HG03175 (cell line): ENCODE measurements around the gene RNF26.

ENCODE experiments used
- ATAC-seq: cut with Tn5 transposase; IDR thresholded peaks from one replicate; pipeline ENCODE4 v1.9.1; 2021; ENCODE audit warnings: mild to moderate bottlenecking, moderate library complexity; ENCODE audit not compliant: unreplicated experiment

RNF26 gene

DNA sequence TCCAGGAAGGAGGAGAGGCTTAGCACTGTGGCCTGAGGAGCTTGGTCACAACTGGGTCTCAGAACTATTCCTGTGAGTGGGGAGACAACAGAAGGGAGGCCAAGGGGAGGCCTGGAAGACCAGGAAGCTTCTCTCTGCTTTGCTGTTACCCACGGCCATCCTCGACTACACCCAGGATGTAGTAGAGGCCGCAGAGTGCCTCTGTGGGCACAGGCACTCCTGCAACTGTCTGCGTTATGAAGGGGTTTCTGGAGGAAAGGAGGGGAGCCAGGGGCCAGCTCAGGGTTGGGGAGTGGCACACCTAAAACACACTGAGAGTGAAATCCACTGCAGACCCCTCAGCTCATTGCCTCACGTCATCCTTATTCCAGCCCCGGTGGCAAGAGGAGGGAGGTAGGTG lies 16.0 kb downstream of the RNF26 start:
- no peak for ATAC-seq

DNA sequence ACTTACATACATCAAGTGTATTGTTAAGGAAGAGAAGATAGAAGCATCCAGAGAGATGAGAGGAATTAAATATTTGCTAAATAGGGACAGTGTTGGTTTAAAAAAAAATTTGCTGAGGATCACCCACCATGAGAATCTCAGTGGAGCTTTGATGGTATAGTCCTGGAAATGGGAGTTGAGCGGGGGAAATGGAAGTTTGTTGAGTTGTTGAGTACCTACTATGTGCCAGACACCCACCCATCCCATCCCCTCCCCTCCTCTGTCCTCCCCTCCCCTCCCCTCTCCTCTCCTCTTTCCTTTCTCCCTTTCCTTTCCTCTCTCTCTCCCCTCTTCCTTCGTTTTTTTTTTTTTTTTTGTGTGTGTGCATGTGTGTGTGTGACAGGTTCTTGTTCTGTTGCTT lies 16.9 kb downstream of the RNF26 start:
- ATAC-seq: no peak

DNA sequence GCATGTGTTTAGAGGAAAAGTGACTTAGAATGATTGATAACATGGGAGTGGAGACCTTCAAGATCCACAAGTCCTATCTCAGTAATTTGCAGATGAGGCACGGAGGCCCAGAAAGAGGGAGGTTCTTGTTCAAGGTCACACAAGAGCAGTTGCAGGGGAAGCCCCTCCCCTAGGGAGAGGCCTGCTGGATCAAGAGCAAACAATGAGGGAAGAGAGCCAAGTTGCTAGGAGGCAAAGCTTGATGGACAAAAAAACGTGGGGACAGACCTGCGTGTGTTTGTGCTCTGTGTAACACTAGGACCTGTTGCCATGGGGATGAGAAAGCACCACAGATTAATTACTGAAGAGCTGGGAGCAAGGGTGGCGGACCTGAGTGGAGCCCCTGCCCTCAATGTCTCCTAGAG lies 18.5 kb downstream of the RNF26 start:
- ATAC-seq: no peak

DNA sequence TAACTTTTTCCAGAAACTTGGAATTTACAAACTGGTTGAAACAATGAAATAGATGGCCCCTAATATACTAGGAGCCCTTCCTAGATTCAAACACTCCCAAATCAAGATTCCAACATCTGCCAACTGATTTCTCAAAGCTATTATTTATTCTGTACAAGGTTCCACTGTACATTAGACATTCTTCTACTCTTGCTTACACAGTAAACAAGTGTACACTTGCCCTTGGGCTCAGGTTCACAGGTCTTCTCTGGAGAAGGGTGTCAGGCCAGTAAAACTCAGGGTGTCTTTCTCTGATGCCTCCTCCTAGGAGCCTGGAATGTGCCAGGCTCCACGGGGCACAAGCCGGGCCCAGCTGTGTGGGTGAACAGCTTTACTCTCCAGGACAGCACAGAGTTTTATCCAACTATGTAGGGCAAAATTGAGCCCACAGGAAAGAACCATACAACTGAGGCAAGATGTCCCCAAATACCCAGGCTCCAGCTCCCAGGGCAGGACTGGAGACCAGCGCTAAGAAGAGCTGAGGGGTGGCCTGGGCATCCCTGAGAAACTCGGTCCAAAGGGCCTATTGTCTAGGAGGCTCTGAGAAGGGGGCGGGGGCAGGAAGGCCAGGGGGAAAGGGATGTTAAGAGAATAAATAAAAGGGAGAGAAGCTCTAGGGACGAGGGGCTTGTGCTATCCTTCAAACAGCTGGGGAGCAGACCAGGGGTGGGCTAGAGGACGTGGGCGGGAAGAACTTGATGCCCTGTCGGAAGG lies 20.9 kb downstream of the RNF26 start:
- ATAC-seq: no peak

- ATAC-seq: peak; percentile 67
Observed at GRCh38 chr11:119356349-119357031, 22.2 kb downstream of the RNF26 start.

GRCh38 chr11:119357074-119357473 lies 22.7 kb downstream of the RNF26 start:
- no peak for ATAC-seq

DNA sequence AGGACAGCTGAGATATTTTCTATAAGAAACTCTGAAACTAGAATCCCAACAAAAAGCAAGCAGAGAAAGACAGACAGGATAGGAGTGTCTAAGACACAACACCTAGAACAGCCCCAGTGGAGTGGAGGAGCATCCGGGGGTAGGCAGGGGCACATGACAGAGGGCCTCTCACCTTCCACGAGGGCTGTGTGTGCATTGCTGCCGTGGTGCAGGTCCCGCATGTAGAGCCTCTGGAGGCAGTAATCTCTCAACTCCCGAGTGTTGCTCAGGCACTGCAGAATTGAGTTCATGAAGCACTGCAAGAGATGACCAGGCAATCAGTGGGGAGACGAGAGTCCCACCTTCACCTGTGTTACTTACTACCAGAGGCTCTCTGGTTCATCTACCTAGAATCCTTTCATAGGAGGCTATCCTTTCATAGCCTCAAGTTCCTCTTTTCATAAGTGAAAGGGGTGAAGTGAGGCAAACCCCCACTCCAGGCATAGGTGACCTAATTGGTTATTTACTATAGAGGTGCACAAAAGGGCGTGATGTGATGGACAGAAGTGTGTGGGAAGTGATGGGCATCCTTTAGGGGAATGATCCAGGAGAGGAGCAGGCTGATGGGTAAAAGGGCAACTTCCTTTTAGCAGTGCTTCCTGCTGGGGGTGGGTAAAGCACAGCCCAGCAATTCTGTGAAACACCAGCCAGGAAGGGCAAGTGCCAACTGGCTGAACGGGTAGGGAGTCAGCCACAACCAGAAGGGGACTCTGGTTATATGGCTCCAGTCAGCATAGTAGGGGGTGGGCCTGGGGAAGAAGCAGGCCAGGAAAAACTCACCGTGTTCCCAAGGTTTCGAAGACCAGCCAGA lies 25.3 kb downstream of the RNF26 start:
- no peak for ATAC-seq

DNA sequence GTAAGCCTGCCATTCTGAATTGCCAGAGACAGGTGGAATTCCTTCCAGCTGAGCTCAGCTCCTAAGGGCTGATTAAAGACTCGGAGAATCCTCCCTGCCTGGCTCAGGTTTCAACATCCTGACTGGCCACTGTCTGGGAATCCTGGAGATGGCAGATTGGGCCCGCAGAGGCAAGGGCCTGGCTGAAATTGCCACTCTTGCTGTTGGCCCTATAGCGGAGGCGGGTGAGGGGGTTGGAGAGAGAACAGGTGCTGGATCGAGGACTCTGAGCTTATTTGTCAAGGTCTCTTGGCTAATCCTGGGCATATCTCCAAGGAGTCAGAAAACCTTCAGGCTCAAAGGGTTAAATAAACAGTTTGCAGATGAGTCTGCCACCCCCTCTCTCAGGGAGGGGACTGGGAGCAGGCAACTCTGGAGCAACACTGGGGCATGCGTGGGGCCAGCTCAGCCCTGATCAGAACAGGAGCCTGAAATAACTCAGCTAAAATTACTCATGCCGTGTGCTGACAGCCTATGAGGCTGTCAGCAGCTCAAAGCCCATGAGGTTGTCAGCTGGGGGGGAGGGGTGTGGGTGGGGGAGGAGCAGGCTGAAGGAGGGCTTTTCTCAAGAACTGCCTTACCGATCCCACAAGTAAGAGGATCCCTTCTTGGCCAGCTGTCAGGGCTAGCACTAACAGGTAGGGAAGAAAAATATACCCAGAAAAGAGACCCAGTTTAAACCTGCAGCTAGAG lies 26.9 kb downstream of the RNF26 start:
- no peak for ATAC-seq

DNA sequence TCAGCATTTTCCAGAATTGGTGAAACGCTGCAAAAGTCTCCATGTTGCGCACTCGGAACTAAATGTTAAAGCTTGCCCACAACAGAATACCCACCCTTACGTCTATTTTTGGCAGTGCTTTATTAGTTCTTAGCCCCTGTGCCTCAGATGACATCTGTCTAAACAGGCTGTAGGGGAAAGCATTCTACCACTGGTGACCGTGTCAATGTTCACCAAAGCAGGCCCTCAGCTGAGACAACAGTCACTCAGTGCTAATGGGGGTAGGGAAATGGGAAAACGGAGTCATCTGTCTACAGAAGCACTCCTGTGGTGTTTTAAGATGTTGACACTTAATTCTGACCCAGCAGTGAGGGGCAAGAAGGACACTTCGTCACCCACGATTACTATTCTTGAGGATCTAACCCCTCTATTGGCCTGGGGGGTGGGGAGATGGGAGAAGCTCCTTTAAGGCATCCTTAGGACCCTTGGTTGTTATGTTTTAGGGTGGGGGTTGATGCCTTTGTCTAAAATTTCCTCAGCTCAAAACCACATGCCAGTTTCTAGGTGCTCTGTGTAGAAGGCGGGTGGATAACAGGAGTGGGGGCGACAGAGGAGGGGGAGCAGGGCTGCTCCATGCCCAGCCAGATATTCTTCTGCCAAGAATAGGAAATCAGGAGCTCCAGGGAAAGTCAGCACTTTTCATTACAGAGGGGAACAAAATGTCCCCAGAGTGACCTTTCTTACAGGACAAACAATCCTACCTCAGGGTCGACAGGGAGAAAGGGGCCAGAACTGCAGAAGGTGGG lies 27.8 kb downstream of the RNF26 start:
- no peak for ATAC-seq

DNA sequence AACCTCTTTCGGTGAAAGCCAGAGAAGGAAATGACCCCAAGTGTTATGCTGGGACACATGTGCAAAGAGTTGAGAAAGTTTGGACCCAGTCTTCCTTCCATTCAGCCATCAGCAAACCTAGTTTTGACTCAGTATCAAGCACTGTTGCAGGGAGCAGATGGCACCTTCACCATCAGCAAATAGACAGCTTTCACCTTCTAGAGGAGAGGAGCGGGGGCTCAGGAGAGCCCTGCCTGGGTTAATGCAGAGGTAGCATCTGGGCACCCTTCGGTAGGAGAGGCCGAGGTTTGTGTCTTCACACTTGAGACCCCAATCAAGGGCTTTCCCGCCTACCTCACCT lies 28.4 kb downstream of the RNF26 start:
- no peak for ATAC-seq

GRCh38 chr11:119363081-119363850 lies 28.9 kb downstream of the RNF26 start:
- ATAC-seq: no peak

GRCh38 chr11:119363851-119364590 lies 29.7 kb downstream of the RNF26 start:
- ATAC-seq: peak; percentile 45

DNA sequence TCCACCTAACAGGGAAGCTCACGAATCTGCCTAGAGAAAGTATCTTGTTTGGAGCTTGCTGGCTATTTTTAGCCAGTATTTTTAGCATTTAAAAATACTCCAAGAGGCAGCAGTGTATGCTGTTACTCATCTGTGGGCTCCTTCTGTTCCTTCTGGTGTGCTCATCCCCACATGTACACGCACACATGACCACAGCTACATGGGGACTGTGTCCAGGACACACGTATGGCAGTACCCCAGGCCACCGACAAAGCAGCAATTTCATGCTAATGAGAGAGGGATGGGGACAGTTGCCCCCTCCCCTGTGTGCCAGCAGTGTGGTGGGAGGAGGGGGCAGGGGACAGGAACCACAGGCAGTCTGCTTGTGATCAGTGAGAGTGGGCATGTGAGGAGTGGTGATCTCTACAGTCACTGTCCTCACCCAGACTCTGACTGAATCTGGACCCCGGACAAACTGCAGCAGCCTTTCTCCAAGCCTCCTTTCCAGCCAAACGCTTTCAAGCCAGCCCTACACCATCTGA lies 30.8 kb downstream of the RNF26 start:
- ATAC-seq: no peak

- no peak for ATAC-seq
Observed at GRCh38 chr11:119366690-119367620, 32.6 kb downstream of the RNF26 start.

DNA sequence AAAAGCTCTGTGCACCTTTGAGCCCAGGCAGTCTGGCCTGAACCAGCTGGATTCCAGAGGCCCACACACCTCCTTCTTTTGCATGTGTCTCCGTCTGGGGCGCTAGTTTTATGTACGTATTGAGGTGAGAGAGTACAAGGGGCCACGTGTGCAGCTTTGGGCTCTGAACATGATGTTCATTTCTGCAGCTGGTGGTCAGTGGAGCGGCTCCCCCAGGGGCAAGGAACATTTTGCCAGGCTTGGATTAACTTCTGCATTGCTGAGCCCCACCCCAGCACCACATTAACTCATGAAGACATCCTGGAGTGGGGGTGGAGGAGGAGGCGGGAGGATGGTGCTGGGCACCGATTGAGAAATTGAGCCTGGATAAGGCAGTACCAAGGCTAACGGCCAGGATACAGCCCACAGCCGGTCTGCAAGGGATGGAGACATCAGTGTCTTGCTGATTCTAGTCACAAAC lies 33.4 kb downstream of the RNF26 start:
- ATAC-seq: no peak

GRCh38 chr11:119368121-119369034 lies 34.1 kb downstream of the RNF26 start:
- no peak for ATAC-seq
